CD4-positive, alpha-beta T cell treated with Interferon alpha-2 for 1 hour (primary cell): ENCODE data around the gene AXIN1.
"Not testable (repeated sequence)": the region's sequence is repeated elsewhere in the genome, so short reads cannot be mapped to it uniquely, and the experiment has no call there.

Experiments used
- DNase-seq, 2 donors: peaks; one replicate each; pipeline ENCODE4 v3.0.0-alpha.2; 2020 to 2022

AXIN1 gene

DNA sequence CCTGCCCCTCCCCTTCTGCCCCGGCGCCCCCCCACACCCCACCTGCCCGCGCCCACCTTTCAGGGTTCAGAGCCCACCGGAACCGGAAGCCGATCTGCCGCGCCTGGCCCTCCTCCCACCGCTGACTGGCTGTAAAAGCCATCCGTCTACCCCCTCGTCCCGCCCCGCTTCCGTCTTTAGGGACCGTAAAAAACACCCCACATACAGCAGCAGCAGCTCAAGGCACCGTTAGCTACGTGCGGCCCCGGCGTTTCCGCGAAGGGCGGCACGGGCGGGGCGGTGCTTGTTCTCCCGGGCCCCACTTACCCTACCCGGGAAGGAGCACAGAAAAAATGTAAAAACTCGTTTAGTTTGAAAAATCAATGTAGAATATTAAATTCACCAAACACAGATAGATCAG is 17.9 kb upstream of the AXIN1 start, which contains the start of gene MRPL28:
Gene MRPL28, minus strand, starts transcription at position 96 of the 400 bp plus-strand sequence. CDS start 320 bp downstream, outside the sequence.
- DNase-seq, result peak; percentile 94

DNA sequence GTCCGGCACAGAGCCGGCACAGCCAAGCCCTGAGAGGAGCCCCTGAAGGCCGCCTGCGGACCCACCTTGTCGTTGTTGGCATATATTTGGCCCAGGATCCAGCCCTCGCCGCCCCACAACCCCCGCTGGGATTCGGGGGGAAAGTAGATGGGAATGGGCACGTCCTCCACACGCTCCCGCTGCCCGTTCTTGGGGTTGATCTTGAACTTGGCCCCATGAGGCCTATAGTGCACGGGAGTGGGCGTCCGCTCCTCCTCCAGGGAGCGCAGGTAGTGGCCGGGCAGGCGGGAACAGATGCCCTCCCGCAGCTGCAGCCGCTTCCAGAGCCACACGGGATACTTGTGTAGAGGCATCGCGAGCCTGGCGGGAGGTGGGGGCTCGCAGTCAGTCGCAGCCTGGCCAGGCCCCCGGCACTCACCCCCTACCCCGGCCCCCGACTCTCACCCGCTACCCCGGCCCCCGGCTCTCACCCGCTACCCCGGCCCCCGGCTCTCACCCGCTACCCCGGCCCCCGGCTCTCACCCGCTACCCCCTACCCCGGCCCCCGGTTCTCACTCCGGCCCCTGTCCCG is 17.4 kb upstream of the AXIN1 start:
- no peak for DNase-seq

DNA sequence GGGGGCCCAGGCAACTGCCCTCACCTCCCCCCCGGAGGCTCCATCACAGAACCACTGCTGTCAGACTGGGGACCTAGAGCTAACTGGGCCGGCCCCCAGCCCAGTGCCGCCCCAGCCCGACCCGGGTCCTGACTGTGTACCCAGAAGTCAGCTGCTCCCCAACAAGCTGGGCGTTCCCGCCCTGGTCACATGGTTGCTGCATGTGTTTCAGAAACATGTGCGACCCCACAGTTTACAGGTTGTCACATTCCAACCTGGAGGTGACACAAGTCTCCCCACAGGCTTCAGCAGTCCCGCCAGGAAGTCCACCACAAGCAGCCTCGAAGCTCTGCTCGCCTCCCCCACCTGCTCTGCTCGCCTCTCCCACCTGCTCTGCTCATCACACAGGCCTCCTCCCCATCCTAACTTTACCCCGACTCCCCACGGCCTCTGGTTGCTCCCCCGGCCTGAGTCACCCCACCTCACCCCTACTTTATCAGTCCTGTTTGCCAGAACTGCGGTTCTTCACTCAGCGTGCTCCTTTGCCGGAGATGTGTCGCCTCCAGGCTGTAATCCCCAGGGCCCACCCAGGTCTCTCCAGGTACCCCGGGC is 16.8 kb upstream of the AXIN1 start:
- no peak for DNase-seq

DNA sequence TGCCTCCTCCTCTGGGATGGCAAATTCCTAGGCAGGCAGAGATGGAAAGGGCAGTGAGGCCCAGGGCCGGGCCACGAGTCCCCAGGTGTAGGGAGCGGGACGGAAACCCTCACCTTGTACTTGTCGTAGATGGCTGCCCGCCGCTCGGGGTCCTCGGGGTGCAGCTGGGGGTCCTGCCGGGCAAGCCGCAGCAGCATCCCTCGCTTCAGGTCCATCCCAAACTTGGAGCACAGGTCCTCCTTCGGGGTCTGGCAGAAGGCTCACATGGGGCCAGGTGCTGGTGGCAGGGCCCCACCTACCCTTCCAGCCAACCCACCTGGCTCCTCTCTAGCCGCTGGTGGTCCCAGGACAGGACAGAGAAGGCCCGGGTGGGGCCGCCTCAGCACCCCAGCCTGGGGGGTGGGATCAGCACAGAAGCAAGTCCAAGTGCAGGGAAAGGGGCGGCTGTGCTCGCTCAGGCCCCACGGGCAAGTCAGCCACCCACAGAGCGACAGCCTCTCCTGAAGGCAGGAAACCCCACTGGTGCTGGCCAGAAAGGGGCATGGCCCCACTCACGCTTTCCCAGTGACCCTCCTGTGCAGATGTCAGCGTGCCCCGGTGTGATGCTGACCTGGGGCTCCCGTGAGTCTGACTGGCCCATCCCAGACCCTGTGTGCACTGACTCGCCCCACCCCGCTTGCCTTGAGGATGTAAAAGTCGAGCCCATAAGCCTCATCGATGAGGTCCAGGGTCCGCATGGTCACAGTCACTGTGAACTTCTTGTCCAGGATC is 16.1 kb upstream of the AXIN1 start:
- DNase-seq, result no peak

DNA sequence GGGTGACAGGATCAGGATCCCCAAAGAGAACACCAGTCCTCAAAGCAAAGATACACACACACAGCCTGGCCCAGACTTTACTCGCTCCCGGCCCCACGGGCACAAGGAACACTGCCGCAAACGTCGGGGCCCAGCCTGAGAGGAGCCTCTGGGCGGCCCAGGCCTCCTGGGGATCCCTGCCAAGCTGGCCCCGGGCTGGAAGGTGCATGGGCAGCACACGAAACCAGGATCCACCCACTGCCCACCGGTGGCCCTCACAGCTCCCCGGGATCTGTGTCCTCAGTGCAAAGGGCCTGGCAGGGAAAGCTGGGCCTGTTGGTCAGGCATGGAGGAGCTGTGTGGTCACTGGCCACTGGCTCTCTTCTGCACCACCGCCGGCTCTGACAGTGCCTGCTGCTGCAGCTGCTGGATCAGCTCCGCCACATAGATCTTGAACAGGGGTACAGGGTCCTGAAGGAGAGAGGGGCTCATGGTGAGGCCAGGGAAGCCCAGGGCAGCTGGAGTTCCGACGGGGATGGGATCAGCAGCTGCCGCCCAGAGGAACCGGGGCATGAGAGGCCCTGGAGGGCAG is 14.9 kb upstream of the AXIN1 start:
- no peak for DNase-seq

DNA sequence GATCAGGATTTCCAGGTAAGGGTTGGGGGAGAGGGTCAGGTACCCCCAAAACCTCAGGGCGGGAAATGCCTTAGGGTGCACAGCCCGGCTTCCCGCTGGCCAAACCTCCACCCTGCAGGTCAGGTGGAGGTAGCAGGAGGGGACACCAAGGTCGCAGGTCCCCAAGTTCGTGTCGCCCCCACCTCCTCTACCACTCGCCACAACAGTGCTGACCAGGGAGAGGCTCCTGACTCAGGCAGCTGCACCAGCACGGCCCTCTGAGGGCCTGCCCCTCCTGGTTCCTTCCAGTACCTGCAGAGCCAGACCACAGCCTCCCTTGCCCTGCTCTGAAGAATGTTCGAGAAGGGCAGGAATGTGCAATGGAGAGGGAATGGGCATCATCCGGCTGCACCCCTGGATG is 14.0 kb upstream of the AXIN1 start:
- no peak for DNase-seq

DNA sequence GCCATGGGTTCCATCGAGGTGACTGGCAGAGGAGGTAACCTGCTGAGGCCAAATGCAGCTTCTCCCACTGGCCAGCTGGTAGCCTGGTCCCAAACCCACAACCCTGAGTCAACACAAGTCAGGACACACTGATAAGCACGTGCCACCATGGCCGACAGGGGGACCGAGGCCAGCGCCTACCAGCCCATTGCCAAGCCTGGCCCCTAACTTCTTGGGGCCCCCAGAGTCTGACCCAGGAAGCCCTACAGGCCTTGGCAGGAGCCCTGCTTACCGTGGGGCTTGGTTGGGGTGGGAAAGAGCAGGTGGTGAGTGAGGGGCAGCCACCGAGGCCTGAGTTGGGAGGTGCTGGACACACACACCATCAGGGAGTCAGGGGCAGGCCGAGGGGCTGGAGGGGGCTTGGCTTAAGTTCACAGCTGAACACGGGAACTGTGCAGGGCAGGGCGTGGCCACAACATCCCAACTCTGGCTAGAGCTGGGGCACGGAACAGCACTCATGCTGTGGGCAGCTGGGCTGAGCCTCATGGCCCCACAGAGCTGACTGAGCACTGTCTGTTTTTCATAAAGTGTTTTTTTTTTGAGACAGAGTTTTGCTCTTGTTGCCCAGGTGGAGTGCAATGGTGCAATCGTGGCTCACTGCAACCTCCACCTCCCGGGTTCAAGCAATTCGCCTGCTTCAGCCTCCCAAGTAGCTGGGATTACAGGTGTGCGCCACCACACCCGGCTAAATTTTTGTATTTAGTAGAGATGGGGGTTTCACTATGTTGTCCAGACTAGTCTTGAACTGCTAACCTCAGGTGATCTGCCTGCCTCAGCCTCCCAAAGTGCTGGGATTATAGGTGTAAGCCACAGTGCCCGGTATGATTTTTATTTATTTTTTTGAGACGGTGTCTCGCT is 12.3 kb upstream of the AXIN1 start:
- no peak for DNase-seq

DNA sequence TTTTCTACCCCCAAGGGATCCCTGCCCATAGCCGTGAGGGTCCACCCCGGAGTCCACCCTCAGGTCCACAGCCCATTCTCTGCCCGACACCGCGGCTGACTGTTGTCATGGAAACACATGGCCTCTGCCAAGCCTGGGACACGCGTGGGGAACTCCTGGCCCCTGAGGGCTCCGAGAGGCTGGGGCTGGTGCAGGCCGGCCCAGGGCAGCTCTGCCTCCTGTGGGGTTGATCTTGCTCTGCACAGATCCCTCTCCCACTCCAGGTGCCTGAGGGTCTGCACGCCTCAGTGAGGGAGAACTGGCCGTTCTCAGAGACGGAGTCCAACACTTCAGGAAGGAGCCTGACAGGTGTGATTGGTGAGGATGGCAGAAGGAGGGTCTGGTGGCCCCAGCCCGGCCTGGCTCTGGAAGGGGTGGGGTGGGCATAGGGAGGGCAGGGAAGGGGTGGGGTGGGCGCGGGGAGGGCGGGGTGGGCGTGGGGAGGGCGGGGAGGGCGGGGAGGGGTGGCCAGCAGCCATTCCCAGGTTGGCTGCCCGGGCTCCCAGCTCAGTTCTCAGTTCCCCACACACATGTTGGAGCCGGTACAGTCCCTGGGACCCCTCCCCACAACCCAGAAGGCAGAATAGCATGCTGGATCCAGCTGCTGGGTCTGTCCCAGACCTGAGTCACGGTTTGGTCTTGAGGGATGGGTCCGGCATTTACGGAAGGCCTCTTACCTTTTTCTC is 11.4 kb upstream of the AXIN1 start:
- no peak for DNase-seq

DNA sequence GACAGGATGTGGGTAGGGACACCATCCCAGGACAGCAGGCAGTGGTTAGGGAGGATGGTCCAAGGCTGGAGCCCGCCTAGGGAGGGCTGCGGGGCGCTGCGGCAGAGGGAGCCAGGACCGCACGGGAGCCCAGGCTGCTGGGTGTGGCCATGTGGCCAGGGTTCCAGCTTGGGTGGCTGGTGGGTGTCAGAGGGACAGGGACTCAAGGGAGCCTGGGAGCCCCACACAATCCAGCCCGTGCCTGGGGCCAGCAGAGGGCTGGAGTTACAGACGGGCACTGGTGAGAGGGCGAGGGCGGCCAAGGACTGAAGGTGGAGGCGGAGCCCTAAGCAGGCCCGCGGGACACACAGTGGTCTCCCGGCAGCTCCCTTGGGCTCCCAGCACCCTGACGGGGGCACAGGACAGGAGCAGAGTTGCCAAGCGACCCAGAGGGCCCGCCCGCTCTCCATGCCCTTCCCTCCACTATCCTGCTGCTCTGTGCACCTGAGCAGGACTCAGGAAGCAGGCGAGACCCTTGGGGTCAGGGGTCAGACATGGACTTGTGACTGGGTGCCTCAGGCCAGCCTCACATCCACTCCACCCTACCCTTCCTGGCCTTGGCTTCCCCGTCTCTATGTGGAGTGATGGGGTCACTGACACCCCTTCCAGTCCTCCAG is 10.7 kb upstream of the AXIN1 start:
- no peak for DNase-seq

DNA sequence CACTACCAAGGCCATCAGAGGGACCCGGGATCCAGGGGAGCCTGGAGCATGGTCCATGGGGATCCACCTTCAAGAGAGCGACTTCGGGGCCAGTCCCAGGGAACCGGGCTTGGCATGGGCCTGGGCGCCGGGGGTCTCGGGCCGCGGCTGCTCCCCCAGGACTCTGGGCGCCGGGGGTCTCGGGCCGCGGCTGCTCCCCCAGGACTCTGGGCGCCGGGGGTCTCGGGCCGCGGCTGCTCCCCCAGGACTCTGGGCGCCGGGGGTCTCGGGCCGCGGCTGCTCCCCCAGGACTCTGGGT is 10.1 kb upstream of the AXIN1 start:
- not testable (repeated sequence) for DNase-seq

DNA sequence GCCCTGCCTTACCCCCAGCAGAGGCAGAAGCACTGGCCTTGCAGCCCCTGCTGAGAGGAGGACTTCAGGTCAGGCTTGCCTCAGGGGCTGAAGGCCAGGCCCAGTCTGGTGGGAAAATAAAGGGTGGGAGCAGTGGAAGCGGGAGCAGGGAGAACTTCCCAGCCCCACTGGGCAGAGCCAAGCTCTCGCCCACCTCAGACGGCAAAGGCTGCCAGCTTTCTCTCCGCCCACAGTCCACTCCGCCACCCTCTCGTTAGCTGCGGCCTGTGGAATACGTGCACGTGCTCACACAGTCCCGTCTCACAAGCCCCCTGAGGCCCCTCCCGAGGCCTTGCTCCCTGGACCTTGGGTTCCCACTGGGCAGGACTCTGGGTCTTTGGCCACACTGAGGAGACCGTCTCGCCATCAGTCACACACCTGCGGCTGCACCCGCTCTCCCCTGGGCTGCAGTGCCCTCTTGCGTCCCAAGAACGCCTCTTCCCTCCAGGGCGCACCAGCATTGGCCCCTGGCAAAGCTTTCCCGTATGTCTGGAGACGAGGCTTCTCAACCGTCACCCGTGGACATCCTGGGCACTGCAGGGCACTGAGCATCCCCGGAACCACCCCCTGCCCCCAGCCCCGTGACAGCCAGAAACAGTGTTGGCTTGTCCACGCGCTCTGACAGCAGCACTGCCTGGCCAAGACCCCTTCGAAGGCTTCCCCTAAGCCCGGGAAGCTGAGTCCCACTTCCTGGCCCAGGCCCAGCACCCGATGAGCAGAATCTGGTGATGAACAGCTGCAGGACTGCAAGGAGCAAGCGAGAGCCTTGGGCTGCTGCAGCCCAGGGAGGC is 9.6 kb upstream of the AXIN1 start:
- DNase-seq, result peak; percentile 72 to 82

DNA sequence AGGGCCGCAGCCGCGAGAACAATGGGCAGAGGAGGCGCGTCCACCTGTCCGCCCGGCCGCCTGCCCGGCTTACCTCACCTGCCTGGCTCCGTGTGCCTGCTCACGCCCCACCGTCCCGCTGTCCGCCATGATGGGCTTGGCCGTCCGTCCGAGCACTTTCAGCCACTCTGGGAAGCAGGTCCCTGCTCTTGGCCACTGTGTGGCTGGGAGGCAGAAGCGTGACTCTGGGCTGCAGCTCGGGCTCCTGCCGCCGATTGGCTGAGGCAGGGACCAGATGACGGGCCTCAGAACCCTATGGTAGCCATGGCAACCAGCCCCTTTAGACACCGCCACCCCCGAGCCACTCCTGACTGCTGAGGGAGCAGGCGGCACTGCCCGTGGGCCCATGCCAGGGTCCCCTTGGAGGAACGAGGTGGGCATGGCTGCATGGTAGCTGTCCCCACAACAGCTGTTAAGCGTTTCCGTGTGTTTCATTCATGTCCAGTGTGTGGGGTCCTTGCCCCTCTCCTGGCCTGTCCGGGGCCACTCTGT is 8.9 kb upstream of the AXIN1 start:
- no peak for DNase-seq

DNA sequence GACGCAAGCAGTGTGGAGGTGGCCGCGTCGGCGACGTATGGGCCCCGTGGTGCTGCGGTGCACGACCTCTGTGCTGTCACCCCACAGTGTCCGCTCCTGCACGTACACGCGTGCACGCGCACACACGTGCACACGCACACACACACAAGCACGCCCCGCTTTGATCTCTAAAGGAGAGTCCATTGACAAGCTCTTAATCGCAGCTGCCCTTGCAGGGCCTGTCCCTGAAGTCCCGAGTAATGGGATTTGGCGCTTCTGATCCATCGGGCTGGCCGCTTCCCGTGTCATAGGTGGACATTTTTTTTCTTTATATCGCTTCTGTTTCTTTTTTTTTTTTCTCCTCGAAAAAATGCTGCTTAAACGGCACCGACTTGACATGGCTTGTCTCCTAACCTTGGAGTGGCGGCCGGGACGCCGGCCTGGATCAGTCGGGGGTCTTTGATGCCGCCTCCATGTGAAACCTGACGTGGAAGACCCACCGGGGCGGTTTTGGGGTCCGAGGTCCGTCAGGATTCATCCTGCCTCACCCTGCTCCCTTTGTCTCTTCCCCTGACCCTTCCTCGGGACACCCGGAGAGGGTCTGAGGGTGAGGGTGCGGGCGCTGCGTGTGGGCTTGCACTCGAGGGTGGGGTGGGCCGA is 8.3 kb upstream of the AXIN1 start:
- DNase-seq, result no peak

DNA sequence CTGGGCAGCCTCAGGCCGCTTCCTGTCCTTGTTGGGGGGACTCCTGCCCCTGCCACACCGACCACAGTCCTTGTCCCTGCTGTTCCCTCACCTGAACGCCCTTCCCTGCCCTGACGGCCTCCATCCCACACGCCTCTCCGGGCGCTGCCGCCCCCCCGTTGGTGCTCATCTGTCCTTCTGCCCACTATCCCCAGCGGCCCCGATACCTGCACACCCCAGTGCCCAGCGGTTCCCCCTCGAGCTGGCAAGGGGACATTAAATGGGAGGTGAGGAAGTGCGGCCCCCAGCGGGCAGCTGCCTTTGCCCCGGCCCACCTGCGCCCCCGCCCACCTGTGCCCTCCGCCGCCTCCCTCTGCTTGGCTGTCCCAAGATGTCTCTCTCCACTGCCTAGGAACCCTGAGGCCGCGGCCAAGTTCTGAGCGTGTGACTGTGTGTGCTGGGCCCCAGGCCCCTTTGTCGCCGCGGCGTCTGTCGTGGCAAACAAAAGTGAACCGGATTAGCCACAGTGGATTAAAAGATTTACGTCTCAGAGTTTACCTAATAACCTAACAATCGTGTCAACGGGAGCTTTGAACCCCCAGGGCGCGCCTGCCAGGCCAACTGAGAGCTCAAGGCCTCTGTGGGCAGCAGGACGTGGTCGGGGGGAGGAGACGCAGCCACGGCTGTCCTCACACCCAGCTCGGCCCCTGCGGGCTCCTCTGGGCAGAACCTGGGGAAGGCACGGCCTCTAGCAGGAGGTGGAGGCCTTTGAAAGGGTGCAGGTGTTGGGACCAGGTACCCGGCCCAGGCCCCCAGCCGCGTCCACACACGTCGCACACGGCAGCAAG is 7.6 kb upstream of the AXIN1 start:
- no peak for DNase-seq

DNA sequence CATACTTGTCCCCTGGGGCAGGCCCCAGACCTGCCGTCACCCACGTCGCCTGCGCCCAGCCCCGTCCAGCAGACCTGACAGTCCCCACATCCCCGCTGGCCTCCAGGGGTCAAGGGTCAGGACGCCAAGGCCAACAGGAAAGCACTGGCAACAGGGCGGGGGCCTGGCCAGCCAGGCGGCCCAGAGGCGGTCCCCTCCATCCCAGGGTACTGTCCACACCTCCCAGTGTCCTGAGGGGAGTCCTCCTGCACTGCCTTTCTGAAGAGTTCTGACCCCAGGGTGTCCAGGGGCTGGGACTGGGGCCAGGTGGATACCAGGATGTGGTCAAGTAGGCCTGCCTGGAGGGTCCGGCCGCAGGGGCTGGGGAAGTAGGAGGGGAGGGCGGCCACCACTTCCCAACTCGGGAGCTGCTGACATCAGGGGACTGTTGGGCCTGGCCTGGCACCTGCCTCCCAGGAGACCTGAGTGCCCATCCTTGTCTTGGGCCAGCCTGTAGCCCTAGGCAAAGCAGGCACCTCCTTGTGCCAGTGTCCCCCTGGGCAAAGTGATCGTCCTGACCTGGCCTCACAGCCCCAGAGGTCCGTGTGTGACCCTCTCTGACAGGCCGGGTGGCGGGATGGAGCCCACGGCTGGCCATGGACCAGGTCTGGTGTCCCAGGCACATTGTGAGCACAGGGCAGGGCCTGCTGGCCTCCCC is 6.7 kb upstream of the AXIN1 start:
- no peak for DNase-seq

DNA sequence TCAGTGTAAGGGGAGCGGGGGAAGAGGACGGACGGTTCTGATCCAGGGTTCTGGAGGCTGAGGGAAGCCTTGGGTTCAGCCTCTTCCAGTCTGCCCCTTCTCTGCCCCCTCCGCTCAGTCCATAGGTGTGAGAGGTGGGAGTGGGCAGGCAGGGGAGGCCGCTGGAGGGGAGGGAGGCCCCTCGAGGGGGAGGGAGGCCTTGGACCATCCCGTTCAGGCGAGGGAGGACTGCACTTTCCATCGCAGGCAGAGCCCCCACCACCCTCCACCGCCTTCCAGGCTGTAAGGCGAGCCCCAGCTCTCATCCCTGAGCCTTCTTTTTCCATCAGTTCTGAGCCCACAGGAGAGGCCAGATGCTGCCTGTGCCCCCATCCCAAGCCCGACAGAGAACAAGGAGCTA is 4.2 kb upstream of the AXIN1 start:
- no peak for DNase-seq

DNA sequence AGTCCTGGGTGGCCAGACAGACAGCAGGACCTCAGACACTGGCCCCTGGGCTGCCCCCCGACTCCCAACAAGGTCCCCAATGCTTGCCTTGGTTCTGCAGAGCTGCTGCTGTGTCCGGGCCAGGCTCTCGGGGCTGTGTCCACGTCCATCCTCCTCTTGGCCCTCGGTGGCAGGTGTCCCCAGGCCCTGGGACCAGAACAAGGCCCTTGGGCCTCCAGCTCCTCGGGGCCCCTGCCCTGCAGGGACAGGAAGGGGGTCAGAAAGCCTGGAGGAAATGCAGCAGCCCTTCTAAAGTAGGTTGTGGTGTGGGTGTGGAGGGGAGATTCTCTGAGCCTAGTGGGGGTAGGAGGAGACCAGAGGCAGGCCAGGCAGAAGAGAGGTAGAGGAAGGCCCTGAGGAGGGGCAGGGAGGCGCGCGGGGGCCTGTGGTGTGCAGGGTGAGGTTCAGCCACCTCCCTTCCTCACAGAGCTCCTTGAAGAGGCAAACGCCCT is 2.5 kb upstream of the AXIN1 start:
- peak; percentile 49 to 74 for DNase-seq

DNA sequence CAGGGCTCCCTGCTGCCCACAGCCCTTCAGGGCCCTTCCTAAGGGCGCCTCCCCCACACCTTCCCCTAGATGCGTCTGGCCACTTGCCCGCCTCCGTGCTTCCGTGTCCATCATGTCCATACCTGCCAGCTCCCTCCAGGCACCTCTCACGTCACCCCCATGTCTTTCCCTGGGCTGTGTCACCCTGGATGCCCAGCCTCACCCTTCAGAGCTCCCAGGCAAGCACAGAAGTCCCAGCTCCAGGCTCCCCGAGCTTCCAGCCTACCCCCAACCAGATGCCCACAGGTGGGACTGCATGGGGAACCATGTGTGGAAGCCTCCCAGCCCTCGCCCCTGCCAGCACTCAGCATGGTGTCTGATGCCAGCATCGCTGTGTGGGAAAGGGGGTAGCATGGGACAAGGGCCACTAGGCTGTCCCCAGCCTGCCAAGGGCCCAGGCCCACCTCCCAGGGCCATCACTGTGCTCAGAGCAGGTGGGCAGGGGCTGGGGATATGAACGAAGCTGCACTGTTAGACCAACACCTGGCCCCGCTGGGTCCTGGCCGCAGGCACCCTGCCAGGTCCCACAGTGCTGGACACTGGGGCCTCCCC is 1.9 kb upstream of the AXIN1 start:
- DNase-seq, result no peak
